A549 (cell line): ENCODE data around the gene BCDIN3D. TPM values are rescaled to one million over a fixed set of nuclear protein-coding genes. Genes with fewer than 3 reads are reported as not detected.
A peak's percentile ranks its signal among the peaks of the same experiment; 100 is the strongest.

Experiments
- ATAC-seq, 2 experiments: fragments of 200-7000 bp in 1 of 2; fragments of >200 bp in 1 of 2; cut with Nextera tagmentation in 1 of 2; cut with Tn5 transposase in 1 of 2; 3 replicates each; pipeline versions ENCODE4 v1.8.0 to v1.9.1; 2018 to 2020; ENCODE audit warnings: mild to moderate bottlenecking in 1 of 2, moderate library complexity in 1 of 2
- CTCF ChIA-PET: fragments of 300-600 bp; sonication (Branson Sonifier 250); formaldehyde crosslinking; extraction: SDS; loops from one replicate; lab custom pipeline; 2021; ENCODE audit warnings: antibody characterized with exemption, inconsistent platforms; lab: Yijun Ruan, JAX
- POLR2A ChIA-PET: fragments of 350-600 bp; formaldehyde crosslinking; extraction: SDS; loops from one replicate; lab custom pipeline; 2021; ENCODE audit warnings: antibody characterized with exemption, inconsistent platforms; lab: Yijun Ruan, JAX
- DNase-seq, 2 experiments: peaks; one replicate each; pipeline versions ENCODE4 v3.0.0 to v3.0.0-alpha.2; 2011 to 2016; ENCODE audit warnings: low read depth in 1 of 2, low spot score in 1 of 2
- FAIRE-seq: peaks from 2 replicates; lab custom pipeline; 2011; peaks lifted over from hg19 to GRCh38; lab: Jason Lieb, UNC
- H3K27ac ChIP-seq, 2 experiments: fragments of >200 bp; sonication (Bioruptor Twin); formaldehyde crosslinking; 3 replicates each; pipeline ENCODE4 v1.5.1; 2016 to 2017
- H3K4me1 ChIP-seq: fragments of >200 bp; sonication (Bioruptor Twin); formaldehyde crosslinking; 3 replicates; pipeline ENCODE4 v1.6.1; 2016
- H3K4me2 ChIP-seq: fragments of >200 bp; sonication (Bioruptor Twin); formaldehyde crosslinking; 3 replicates; pipeline ENCODE4 v1.6.1; 2016
- H3K4me3 ChIP-seq: fragments of >200 bp; sonication (Bioruptor Twin); formaldehyde crosslinking; 3 replicates; pipeline ENCODE4 v1.5.1; 2016
- H3K9me3 ChIP-seq: fragments of >200 bp; sonication (Bioruptor Twin); formaldehyde crosslinking; 3 replicates; pipeline ENCODE4 v1.6.1; 2016
- CBX2 ChIP-seq: fragments of 200-600 bp; sonication (generic); IDR thresholded peaks from 2 replicates; pipeline ENCODE4 v1.6.1; 2016; ENCODE audit warnings: low read depth, mild to moderate bottlenecking, borderline replicate concordance
- CHD4 ChIP-seq: fragments of 200-600 bp; sonication (generic); IDR thresholded peaks from 2 replicates; pipeline ENCODE4 v1.6.1; 2016; ENCODE audit warnings: antibody characterized with exemption, mild to moderate bottlenecking, borderline replicate concordance
- EHF ChIP-seq: fragments of 250-450 bp; sonication (Bioruptor Pico); IDR thresholded peaks from 2 replicates; pipeline ENCODE4 v1.5.0; 2020; ENCODE audit warnings: mild to moderate bottlenecking
- ELK1 ChIP-seq: fragments of 150-350 bp; IDR thresholded peaks from 2 replicates; pipeline ENCODE4 v1.6.1; 2014; ENCODE audit warnings: low read depth, mild to moderate bottlenecking, low read length
- FOSB ChIP-seq: fragments of 250-450 bp; sonication (Bioruptor Pico); IDR thresholded peaks from 2 replicates; pipeline ENCODE4 v1.5.0; 2020; ENCODE audit warnings: mild to moderate bottlenecking, moderate library complexity
- FOSL2 ChIP-seq, 2 experiments: fragments of 450-650 bp in 1 of 2; fragments of >200 bp in 1 of 2; sonication (Bioruptor Twin) in 1 of 2; formaldehyde crosslinking; IDR thresholded peaks; 2 replicates each; pipeline versions ENCODE4 v1.5.0 to v1.6.1; 2016 to 2020; ENCODE audit warnings: mild to moderate bottlenecking in 1 of 2, moderate library complexity in 1 of 2
- FOXS1 ChIP-seq: fragments of 250-450 bp; sonication (Bioruptor Pico); IDR thresholded peaks from 2 replicates; pipeline ENCODE4 v1.5.0; 2020; ENCODE audit warnings: mild to moderate bottlenecking, moderate library complexity
- GATA3 ChIP-seq: IDR thresholded peaks from 2 replicates; pipeline ENCODE4 v1.6.1; 2012; ENCODE audit warnings: borderline replicate concordance
- HOXA7 ChIP-seq: fragments of 250-450 bp; sonication (Bioruptor Pico); IDR thresholded peaks from 2 replicates; pipeline ENCODE4 v1.5.0; 2020; ENCODE audit warnings: mild to moderate bottlenecking, moderate library complexity
- KDM1A ChIP-seq: fragments of 200-600 bp; sonication (generic); IDR thresholded peaks from 2 replicates; pipeline ENCODE4 v1.6.1; 2016; ENCODE audit warnings: low read depth, mild to moderate bottlenecking
- MAX ChIP-seq: IDR thresholded peaks from 2 replicates; pipeline ENCODE4 v1.6.1; 2012
- MAZ ChIP-seq: fragments of 150-350 bp; IDR thresholded peaks from 2 replicates; pipeline ENCODE4 v1.6.1; 2014; ENCODE audit warnings: antibody characterized with exemption, low read depth, low read length, borderline replicate concordance
- NR3C1 ChIP-seq: fragments of >200 bp; sonication (Bioruptor Twin); formaldehyde crosslinking; IDR thresholded peaks from 3 replicates; pipeline ENCODE4 v1.6.1; 2017
- PBX3 ChIP-seq: IDR thresholded peaks from 2 replicates; pipeline ENCODE4 v1.6.1; 2012
- PHF8 ChIP-seq: fragments of 200-600 bp; sonication (generic); IDR thresholded peaks from 2 replicates; pipeline ENCODE4 v1.6.1; 2016; ENCODE audit warnings: low read depth, mild to moderate bottlenecking, antibody characterized with exemption, moderate library complexity, borderline replicate concordance
- POLR2A ChIP-seq: IDR thresholded peaks from 2 replicates; pipeline ENCODE4 v1.6.1; 2012; ENCODE audit warnings: mild to moderate bottlenecking, low read length
- RARB ChIP-seq: fragments of 250-450 bp; sonication (Bioruptor Pico); IDR thresholded peaks from 2 replicates; pipeline ENCODE4 v1.8.0; 2021; ENCODE audit warnings: mild to moderate bottlenecking, moderate library complexity
- REST ChIP-seq: fragments of 200-600 bp; sonication (generic); IDR thresholded peaks from 2 replicates; pipeline ENCODE4 v1.6.1; 2016; ENCODE audit warnings: antibody characterized with exemption, mild to moderate bottlenecking, moderate library complexity
- RFX5 ChIP-seq: fragments of 450-650 bp; IDR thresholded peaks from 2 replicates; pipeline ENCODE4 v1.7.1; 2014; ENCODE audit warnings: antibody characterized with exemption, mild to moderate bottlenecking, moderate library complexity
- RNF2 ChIP-seq: fragments of 200-600 bp; sonication (generic); IDR thresholded peaks from 2 replicates; pipeline ENCODE4 v1.6.1; 2016; ENCODE audit warnings: low read depth, mild to moderate bottlenecking, antibody characterized with exemption, moderate library complexity, borderline replicate concordance
- TFCP2L1 ChIP-seq: fragments of 250-450 bp; sonication (Bioruptor Pico); IDR thresholded peaks from 2 replicates; pipeline ENCODE4 v1.5.0; 2021; ENCODE audit warnings: mild to moderate bottlenecking
- USF2 ChIP-seq: fragments of 450-650 bp; IDR thresholded peaks from 2 replicates; pipeline ENCODE4 v1.6.1; 2014; ENCODE audit warnings: antibody characterized with exemption
- ZC3H11A ChIP-seq: fragments of 450-650 bp; IDR thresholded peaks from 2 replicates; pipeline ENCODE4 v1.6.1; 2014; ENCODE audit warnings: antibody characterized with exemption, mild to moderate bottlenecking
- ZFP36 ChIP-seq: fragments of 450-650 bp; IDR thresholded peaks from 2 replicates; pipeline ENCODE4 v1.6.1; 2014; ENCODE audit warnings: borderline replicate concordance; ENCODE audit not compliant: partially characterized antibody
- ZNF302 ChIP-seq: fragments of 250-450 bp; sonication (Bioruptor Pico); IDR thresholded peaks from 2 replicates; pipeline ENCODE4 v1.9.0; 2021; ENCODE audit warnings: inconsistent platforms, mild to moderate bottlenecking, moderate library complexity
- ZSCAN20 ChIP-seq: fragments of 250-450 bp; sonication (Bioruptor Pico); IDR thresholded peaks from 2 replicates; pipeline ENCODE4 v1.8.0; 2022; ENCODE audit warnings: mild to moderate bottlenecking, moderate library complexity
- WGBS: methylation state at CpG from one replicate; pipeline ENCODE4 v1.1.6; 2017; ENCODE audit errors: missing lambda C conversion rate; 5-methylcytosine and 5-hydroxymethylcytosine counted together
- polyA plus RNA-seq, 4 experiments: library from polyadenylated mRNA; depleted of rRNA in 3 of 4; stranded (reverse); fragments of >200 nt; fragmentation: RNase III in 1 of 4; extraction: RNeasy Plus Mini Kit Qiagen cat#74134 plus additional on column Dnase treatment in 1 of 4; gene quantifications; 2 replicates in 3 of 4; 3 replicates in 1 of 4; pipeline ENCODE4 v1.2.3, GENCODE V29; 2011 to 2017
- TF ChIP-seq, protein P1 (sequence below): fragments of >200 bp; sonication (Bioruptor Twin); formaldehyde crosslinking; IDR thresholded peaks from 2 replicates; pipeline ENCODE4 v1.6.1; 2016

BCDIN3D gene
- polyA plus RNA-seq, 2 of the 4 experiments (the other 2 are of a cell fraction), result 4.2 to 5.8 TPM

DNA sequence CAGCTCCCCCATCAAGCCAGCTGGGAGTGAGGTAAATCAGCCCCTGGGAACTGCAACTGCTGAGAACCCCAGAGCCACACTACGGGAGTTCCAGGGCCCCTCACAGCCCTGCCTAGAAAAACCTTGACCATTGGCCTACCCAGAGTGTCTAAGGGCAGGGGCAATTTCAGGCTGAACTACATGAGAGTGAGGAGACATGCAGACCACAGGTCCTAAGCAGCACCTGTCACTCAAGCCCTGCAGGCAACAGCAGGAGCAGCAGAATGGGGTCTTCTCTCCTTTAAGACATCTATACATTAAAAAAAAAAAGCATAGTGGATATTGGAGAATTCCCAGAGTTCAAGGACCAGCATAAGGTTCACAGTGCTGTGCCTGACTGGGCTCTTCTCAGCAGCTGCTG lies 19.6 kb downstream of the BCDIN3D start:
- ATAC-seq (no peak), DNase-seq (no peak), FAIRE-seq (no peak)
- ChIA-PET POLR2A (no interaction called here), CTCF (interaction anchor here (1.0 to 1.2 kb wide), 3 partner anchors 13 to 143 kb away, joined by 3 to 5 read pairs (median 4); no protein-coding TSS in a partner anchor)
- H3K4me1 ChIP-seq, result peaks cover 10% of the 10 kb centered on the region; the same call in 2 of the 3 replicates
- no peak overlapping the region for H3K27ac ChIP-seq
- H3K4me2 ChIP-seq, result no peak overlapping the region
- WGBS, result 83% methylated on average over 1 of the region's 1 CpG
- no peak for TF ChIP-seq MAX
- TF ChIP-seq GATA3, result no peak
- no peak for TF ChIP-seq ZFP36
- no peak overlapping the region for H3K4me3 ChIP-seq
- H3K9me3 ChIP-seq, result no peaks in the 10 kb centered on the region

GRCh38 chr12:49821373-49822287 lies 21.3 kb downstream of the BCDIN3D start:
- Histone ChIP-seq H3K9me3 (no peaks in the 10 kb centered on the region), H3K27ac (no peak overlapping the region), H3K4me2 (no peak overlapping the region), H3K4me1 (peaks cover 4% of the 10 kb centered on the region; the same call in 1 of the 3 replicates), H3K4me3 (no peak overlapping the region)
- 93% methylated on average over 10 of the region's 10 CpGs for WGBS
- no peak for FAIRE-seq
- ATAC-seq, result no peak
- TF ChIP-seq ZC3H11A (no peak), RFX5 (no peak), FOSL2 (IDR thresholded peaks at IDR 0.05) (no peak), FOSL2 (CRISPR knock-in tag; IDR thresholded peaks at IDR 0.05) (no peak), MAZ (no peak), FOXS1 (CRISPR knock-in tag) (no peak), CBX2 (no peak), FOSB (CRISPR knock-in tag) (no peak), PHF8 (no peak), NR3C1 (no peak), CHD4 (no peak), RNF2 (no peak)
- TF ChIP-seq, protein P1, sequence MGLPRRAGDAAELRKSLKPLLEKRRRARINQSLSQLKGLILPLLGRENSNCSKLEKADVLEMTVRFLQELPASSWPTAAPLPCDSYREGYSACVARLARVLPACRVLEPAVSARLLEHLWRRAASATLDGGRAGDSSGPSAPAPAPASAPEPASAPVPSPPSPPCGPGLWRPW, result no peak
- DNase-seq, result no peak
- POLR2A ChIA-PET, result no interaction called here
- CTCF ChIA-PET, result interaction anchor here (1.1 to 4.1 kb wide), 6 partner anchors 10 to 124 kb away, joined by 3 to 16 read pairs (median 5); no protein-coding TSS in a partner anchor

DNA sequence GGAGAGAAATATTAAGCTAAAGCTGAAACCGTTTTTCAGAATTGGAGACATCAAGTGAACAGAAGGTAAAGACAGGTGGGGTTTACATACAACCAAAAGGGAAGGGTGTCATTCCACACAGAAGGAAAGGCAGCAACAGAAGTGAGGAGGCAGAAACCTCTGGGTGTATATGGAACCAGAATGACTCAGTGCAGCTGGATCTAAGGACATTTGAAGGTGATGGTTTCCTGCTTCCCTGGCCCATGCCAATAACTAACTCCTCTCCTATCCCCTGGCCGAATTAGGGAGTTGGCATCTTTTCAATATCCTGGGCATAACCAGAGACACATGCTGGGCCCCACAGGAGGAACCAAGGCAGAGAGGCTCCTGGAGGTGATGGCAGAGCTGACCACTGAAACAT lies 23.1 kb downstream of the BCDIN3D start:
- no peak overlapping the region for H3K4me2 ChIP-seq
- H3K9me3 ChIP-seq, result no peaks in the 10 kb centered on the region
- no peak overlapping the region for H3K27ac ChIP-seq
- FAIRE-seq (no peak), ATAC-seq (peak in 1 of 2 experiments; percentile 17; a peak in 1 of 6 replicates), DNase-seq (no peak)
- ChIA-PET POLR2A (interaction anchor here (0.6 to 1.2 kb wide), 4 partner anchors 9 to 201 kb away, joined by 4 to 6 read pairs (median 4); partner anchors contain the start of gene BCDIN3D), CTCF (interaction anchor here (0.6 to 4.1 kb wide), 8 partner anchors 9 to 251 kb away, joined by 3 to 16 read pairs (median 4); partner anchors contain the start of gene TMBIM6)
- no peaks in the 10 kb centered on the region for H3K4me1 ChIP-seq
- no peak overlapping the region for H3K4me3 ChIP-seq
- 57% methylated on average over 2 of the region's 2 CpGs for WGBS
- no peak for TF ChIP-seq RARB (CRISPR knock-in tag)
- no peak for TF ChIP-seq ZSCAN20 (CRISPR knock-in tag)
- TF ChIP-seq ZNF302, result no peak
- TF ChIP-seq EHF (CRISPR knock-in tag), result no peak
- no peak for TF ChIP-seq TFCP2L1 (CRISPR knock-in tag)
- TF ChIP-seq KDM1A, result no peak
- no peak for TF ChIP-seq REST
- TF ChIP-seq FOSB (CRISPR knock-in tag), result no peak
- TF ChIP-seq HOXA7 (CRISPR knock-in tag), result no peak
- TF ChIP-seq USF2, result no peak
- no peak for TF ChIP-seq ELK1
- TF ChIP-seq POLR2A, result no peak
- TF ChIP-seq PBX3, result no peak
